ENCODE results near the gene SCLT1. TPM values are rescaled to one million over a fixed set of nuclear protein-coding genes. Genes with fewer than 3 reads are reported as not detected.
"Not testable (repeated sequence)": the region's sequence is repeated elsewhere in the genome, so short reads cannot be mapped to it uniquely, and the experiment has no call there.

Gene SCLT1
- total RNA-seq, 2 donors from 2014 or later: 19.4 to 24.2 TPM

- ATAC-seq (replicated peaks): peak; percentile 62
- no peak within 1 kb of the TSS for H3K4me3 Mint-ChIP-seq
- H3K27me3 Mint-ChIP-seq: no peaks in the 10 kb centered on the region
- peak within 1 kb of the TSS; percentile 96 for H3K27ac Mint-ChIP-seq
- H3K9me3 Mint-ChIP-seq: no peaks in the 10 kb centered on the region
- no peaks in the 10 kb centered on the region for H3K36me3 Mint-ChIP-seq (ENCODE audit: low read depth)
- H3K4me1 Mint-ChIP-seq: peaks cover 13% of the 10 kb centered on the region
Measured at GRCh38 chr4:129095811-129096454, 2.6 kb upstream of the SCLT1 start, which contains the start of gene C4orf33. Gene C4orf33, plus strand, starts transcription at chr4:129096152. Its CDS starts 6,459 bp downstream, at chr4:129102611.

GRCh38 chr4:129094347-129094746 lies 1.0 kb upstream of the SCLT1 start:
- Mint-ChIP-seq H3K27ac (no peak overlapping the region), H3K27me3 (no peaks in the 10 kb centered on the region), H3K4me1 (peaks cover 15% of the 10 kb centered on the region), H3K4me3 (no peak overlapping the region), H3K9me3 (no peaks in the 10 kb centered on the region), H3K36me3 (ENCODE audit: low read depth) (no peaks in the 10 kb centered on the region)
- ATAC-seq (replicated peaks): no peak

DNA sequence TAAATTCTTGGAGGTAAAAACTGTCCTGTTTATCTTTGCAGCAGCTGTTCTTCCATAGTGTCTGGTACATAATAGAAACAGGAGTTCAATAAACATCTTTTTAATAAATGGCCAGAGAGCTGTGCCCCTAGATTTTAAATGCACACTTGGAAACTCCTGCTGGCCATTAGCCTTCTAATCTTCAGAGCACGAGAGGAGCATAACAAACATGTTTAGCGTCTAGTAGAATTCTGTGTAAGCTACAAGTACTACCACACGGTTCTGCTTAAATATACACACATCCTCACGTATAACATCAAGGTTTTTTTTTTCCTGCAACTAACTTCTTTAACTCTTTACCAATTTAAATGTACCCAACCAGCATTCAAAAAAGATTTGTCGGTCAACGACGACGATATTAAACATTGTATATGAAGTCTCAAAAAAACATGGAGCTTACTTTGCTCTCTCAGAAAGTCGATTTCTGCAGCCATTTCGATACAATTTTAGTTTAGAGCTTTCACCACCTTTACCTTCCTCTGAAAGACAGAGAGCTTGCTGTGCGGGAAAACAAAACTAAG lies 628 bp downstream of the SCLT1 start:
- H3K27me3 Mint-ChIP-seq: no peaks in the 10 kb centered on the region
- H3K4me3 Mint-ChIP-seq: no peak overlapping the region
- H3K9me3 Mint-ChIP-seq: no peaks in the 10 kb centered on the region
- no peaks in the 10 kb centered on the region for H3K36me3 Mint-ChIP-seq (ENCODE audit: low read depth)
- H3K4me1 Mint-ChIP-seq: peaks cover 19% of the 10 kb centered on the region
- ATAC-seq (replicated peaks): no peak
- no peak overlapping the region for H3K27ac Mint-ChIP-seq

- H3K27ac Mint-ChIP-seq: no peak overlapping the region
- no peak overlapping the region for H3K4me3 Mint-ChIP-seq
- no peaks in the 10 kb centered on the region for H3K27me3 Mint-ChIP-seq
- no peak for ATAC-seq (replicated peaks)
- peaks cover 3% of the 10 kb centered on the region for H3K36me3 Mint-ChIP-seq (ENCODE audit: low read depth)
- H3K9me3 Mint-ChIP-seq: no peaks in the 10 kb centered on the region
- peaks cover 17% of the 10 kb centered on the region for H3K4me1 Mint-ChIP-seq
Measured at GRCh38 chr4:129087516-129087915, 5.8 kb downstream of the SCLT1 start.

DNA sequence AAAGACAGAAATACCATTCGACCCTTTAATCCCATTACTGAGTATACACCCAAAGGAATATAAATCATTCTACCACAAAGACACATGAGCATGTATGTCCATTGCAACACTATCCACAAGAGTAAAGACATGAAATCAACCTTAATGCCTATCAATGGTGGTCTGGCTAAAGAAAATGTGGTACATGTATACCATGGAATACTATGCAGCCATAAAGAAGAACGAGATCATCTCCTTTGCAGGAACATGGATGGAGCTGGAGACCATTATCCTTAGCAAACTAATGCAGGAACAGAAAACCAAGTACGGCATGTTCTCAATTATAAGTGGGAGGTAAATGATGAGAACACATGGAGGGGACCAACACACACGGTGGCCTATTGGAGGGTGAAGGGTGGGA lies 7.9 kb downstream of the SCLT1 start:
- Mint-ChIP-seq H3K27ac (no peak overlapping the region), H3K27me3 (no peaks in the 10 kb centered on the region), H3K4me3 (no peak overlapping the region), H3K4me1 (peaks cover 17% of the 10 kb centered on the region), H3K9me3 (peaks cover under 1% of the 10 kb centered on the region), H3K36me3 (ENCODE audit: low read depth) (peaks cover 23% of the 10 kb centered on the region)
- ATAC-seq (replicated peaks): no peak

DNA sequence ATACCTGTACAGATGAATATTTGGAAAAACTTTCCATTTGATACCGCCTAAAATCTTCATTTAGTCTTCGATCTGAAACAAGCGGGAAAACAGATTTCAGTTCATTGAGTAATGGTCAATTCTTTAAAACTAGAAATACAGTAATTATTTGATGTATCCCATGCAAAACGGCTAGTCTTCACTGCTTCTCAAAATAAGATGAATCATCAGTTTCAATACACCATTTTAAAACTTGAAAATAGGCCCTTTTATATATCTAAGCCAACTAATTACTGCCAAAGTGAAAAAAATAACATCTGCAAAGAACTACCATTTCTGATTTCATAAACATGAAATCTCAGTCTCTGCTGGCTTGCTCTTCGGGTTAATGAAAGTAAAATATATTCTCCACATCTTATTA lies 11.0 kb downstream of the SCLT1 start:
- H3K4me1 Mint-ChIP-seq: peaks cover 12% of the 10 kb centered on the region
- peaks cover 50% of the 10 kb centered on the region for H3K36me3 Mint-ChIP-seq (ENCODE audit: low read depth)
- H3K9me3 Mint-ChIP-seq: peaks cover 6% of the 10 kb centered on the region
- H3K27ac Mint-ChIP-seq: no peak overlapping the region
- no peak for ATAC-seq (replicated peaks)
- no peaks in the 10 kb centered on the region for H3K27me3 Mint-ChIP-seq
- no peak overlapping the region for H3K4me3 Mint-ChIP-seq

GRCh38 chr4:129080129-129080528 lies 13.2 kb downstream of the SCLT1 start:
- no peaks in the 10 kb centered on the region for H3K27me3 Mint-ChIP-seq
- H3K4me3 Mint-ChIP-seq: no peak overlapping the region
- no peak for ATAC-seq (replicated peaks)
- H3K9me3 Mint-ChIP-seq: peaks cover 7% of the 10 kb centered on the region
- peaks cover 64% of the 10 kb centered on the region for H3K36me3 Mint-ChIP-seq (ENCODE audit: low read depth)
- H3K4me1 Mint-ChIP-seq: peaks cover 4% of the 10 kb centered on the region
- H3K27ac Mint-ChIP-seq: no peak overlapping the region

- H3K36me3 Mint-ChIP-seq (ENCODE audit: low read depth): peaks cover 83% of the 10 kb centered on the region
- ATAC-seq (replicated peaks): no peak
- no peak overlapping the region for H3K27ac Mint-ChIP-seq
- H3K9me3 Mint-ChIP-seq: peaks cover 16% of the 10 kb centered on the region
- H3K27me3 Mint-ChIP-seq: no peaks in the 10 kb centered on the region
- H3K4me3 Mint-ChIP-seq: no peak overlapping the region
- peaks cover 7% of the 10 kb centered on the region for H3K4me1 Mint-ChIP-seq
Measured at GRCh38 chr4:129077326-129077725, 16.0 kb downstream of the SCLT1 start.

DNA sequence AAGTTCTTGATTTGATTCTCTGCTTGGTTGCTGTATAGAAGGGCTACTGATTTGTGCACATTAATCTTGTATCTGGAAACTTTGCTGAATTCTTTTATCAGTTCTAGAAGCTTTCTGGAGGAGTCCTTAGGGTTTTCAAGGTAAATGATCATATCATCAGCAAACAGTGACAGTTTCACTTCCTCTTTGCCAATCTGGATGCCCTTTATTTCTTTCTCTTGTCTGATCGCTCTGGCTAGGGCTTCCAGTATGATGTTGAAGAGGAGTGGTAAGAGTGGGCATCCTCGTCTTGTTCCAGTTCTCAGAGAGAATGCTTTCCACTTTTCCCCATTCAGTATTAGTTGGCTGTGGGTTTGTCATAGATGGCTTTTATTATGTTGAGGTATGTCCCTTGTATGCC lies 23.8 kb downstream of the SCLT1 start:
- peaks cover 22% of the 10 kb centered on the region for H3K36me3 Mint-ChIP-seq (ENCODE audit: low read depth)
- H3K27me3 Mint-ChIP-seq; ATAC-seq (replicated peaks); H3K4me3 Mint-ChIP-seq; H3K27ac Mint-ChIP-seq; H3K4me1 Mint-ChIP-seq: not testable (repeated sequence)
- H3K9me3 Mint-ChIP-seq: peaks cover 16% of the 10 kb centered on the region

DNA sequence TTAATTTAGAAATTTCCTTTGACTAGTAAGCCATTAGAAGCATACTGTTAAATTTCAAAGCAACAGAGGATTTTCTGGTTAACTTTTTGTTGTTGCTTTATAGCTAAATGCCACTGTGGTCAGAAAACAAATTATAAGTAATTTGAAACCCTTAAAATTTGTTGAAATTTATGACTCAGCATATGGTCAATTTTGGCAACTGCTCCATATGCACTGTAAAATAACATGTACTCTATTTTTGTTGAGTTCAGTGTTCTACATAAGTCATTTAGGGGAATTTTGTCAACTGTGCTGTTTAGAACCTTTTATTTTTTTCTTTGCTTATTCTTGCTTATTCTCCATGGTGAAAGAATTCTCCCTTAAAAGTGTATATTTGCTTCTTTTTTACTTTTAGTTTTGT lies 28.6 kb downstream of the SCLT1 start:
- Mint-ChIP-seq H3K4me1 (no peaks in the 10 kb centered on the region), H3K27me3 (no peaks in the 10 kb centered on the region), H3K36me3 (ENCODE audit: low read depth) (peaks cover 39% of the 10 kb centered on the region), H3K4me3 (no peak overlapping the region), H3K9me3 (peaks cover 15% of the 10 kb centered on the region), H3K27ac (no peak overlapping the region)
- no peak for ATAC-seq (replicated peaks)

DNA sequence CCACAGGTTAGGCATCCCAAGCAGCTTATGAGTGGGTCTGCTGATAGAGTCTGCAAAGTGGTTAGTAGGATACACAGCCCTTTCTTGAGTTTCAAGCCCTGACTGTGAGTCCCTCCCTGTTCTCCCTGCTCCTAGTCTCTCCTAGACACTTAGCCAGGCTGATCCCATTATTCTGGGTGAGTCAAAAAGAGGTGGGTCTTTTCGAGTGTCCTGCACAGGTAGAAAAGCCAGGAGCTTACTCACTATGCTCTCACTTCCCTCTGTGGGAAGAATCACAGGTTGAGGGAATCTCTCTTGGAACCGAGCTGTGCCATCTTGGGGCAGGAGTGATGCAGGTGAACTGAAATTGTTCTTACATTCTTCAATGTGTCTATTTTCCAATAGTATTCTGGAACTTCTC lies 29.7 kb downstream of the SCLT1 start:
- H3K9me3 Mint-ChIP-seq: peaks cover 22% of the 10 kb centered on the region
- no peak overlapping the region for H3K4me3 Mint-ChIP-seq
- H3K27ac Mint-ChIP-seq: no peak overlapping the region
- H3K27me3 Mint-ChIP-seq: no peaks in the 10 kb centered on the region
- ATAC-seq (replicated peaks): no peak
- peaks cover 39% of the 10 kb centered on the region for H3K36me3 Mint-ChIP-seq (ENCODE audit: low read depth)
- H3K4me1 Mint-ChIP-seq: no peaks in the 10 kb centered on the region

DNA sequence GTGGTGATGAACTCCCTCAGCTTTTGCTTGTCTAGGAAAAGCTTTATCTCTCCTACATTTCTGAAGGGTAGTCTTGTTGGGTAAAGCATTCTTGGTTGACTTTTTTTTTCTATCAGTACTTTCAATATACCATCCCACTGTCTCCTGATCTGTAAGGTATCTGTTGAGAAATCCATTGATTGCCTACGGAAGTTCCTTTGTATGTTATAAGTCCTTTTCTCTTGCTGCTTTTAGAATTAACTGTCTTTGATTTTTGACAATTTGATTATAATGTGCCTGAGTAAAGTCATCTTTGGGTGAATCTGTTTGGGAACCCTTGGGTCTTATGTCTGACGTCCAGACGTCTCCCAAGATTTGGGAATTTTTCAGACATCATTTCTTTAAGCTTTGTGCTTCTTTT lies 30.8 kb downstream of the SCLT1 start:
- H3K27me3 Mint-ChIP-seq: no peaks in the 10 kb centered on the region
- no peak overlapping the region for H3K27ac Mint-ChIP-seq
- peaks cover 39% of the 10 kb centered on the region for H3K36me3 Mint-ChIP-seq (ENCODE audit: low read depth)
- peaks cover 27% of the 10 kb centered on the region for H3K9me3 Mint-ChIP-seq
- ATAC-seq (replicated peaks): no peak
- H3K4me1 Mint-ChIP-seq: no peaks in the 10 kb centered on the region
- H3K4me3 Mint-ChIP-seq: no peak overlapping the region

- ATAC-seq (replicated peaks): no peak
- Mint-ChIP-seq H3K27me3 (no peaks in the 10 kb centered on the region), H3K4me1 (no peaks in the 10 kb centered on the region), H3K36me3 (ENCODE audit: low read depth) (peaks cover 36% of the 10 kb centered on the region), H3K9me3 (peaks cover 41% of the 10 kb centered on the region), H3K27ac (no peak overlapping the region), H3K4me3 (no peak overlapping the region)
Measured at GRCh38 chr4:129059028-129059427, 34.3 kb downstream of the SCLT1 start.

- peak; percentile 98 for ATAC-seq (replicated peaks)
- Mint-ChIP-seq H3K27me3 (no peaks in the 10 kb centered on the region), H3K4me1 (no peaks in the 10 kb centered on the region)
Measured at GRCh38 chr4:129046055-129046959, 47.0 kb downstream of the SCLT1 start.

DNA sequence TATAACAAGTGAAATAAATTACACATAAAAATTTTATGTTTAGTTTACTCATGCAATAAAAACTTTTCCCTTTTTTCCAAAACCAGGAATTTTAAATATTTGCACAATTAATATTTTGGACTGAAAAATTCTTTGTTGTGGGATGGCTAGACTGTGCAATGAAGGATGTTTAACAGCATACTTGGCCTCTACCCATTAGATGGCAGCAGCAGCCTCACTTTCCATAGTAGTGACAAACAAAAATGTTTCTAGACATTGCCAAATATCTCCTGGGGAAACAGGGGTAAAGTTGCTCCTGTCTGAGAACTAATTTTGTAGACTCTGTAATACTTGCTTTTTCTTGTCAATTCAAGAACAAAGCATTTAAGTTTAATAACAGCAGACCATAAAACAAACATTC lies 49.8 kb downstream of the SCLT1 start:
- H3K36me3 Mint-ChIP-seq (ENCODE audit: low read depth): peaks cover 6% of the 10 kb centered on the region
- H3K4me3 Mint-ChIP-seq: no peak overlapping the region
- no peak overlapping the region for H3K27ac Mint-ChIP-seq
- no peaks in the 10 kb centered on the region for H3K27me3 Mint-ChIP-seq
- peaks cover 5% of the 10 kb centered on the region for H3K9me3 Mint-ChIP-seq
- ATAC-seq (replicated peaks): no peak
- H3K4me1 Mint-ChIP-seq: no peaks in the 10 kb centered on the region

More at GRCh38 chr4:129046055-129046959, 47.0 kb downstream of the SCLT1 start:
- Mint-ChIP-seq H3K36me3 (ENCODE audit: low read depth) (no peaks in the 10 kb centered on the region), H3K4me3 (no peak overlapping the region), H3K9me3 (peaks cover 6% of the 10 kb centered on the region), H3K27ac (no peak overlapping the region)
